HG03175 (cell line): ENCODE results near the gene BMERB1.
"Not testable (repeated sequence)": the region's sequence is repeated elsewhere in the genome, so short reads cannot be mapped to it uniquely, and the experiment has no call there.

Experiments
- ATAC-seq: cut with Tn5 transposase; IDR thresholded peaks from one replicate; pipeline ENCODE4 v1.9.1; 2021; ENCODE audit warnings: mild to moderate bottlenecking, moderate library complexity; ENCODE audit not compliant: unreplicated experiment

BMERB1 gene

DNA sequence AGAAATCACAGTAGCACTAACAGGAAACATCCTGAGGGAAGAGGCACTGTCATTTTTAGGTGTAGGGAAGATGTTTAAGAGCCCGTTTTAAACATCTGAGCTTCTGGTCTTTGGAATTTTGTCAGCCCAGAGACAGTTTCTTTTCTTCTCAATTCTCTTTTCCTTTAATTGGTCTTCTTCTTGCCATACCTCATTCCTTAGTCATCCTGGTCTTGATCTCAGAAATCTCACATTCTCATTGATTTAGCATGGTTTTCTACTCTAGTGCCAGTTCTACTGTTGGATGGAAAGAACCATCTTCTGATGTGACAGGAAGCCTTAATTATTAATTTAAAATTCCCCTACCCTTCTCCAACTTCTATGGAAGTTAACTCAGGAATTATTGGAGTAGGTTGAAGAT, 25.4 kb downstream of the BMERB1 start:
- no peak for ATAC-seq

DNA sequence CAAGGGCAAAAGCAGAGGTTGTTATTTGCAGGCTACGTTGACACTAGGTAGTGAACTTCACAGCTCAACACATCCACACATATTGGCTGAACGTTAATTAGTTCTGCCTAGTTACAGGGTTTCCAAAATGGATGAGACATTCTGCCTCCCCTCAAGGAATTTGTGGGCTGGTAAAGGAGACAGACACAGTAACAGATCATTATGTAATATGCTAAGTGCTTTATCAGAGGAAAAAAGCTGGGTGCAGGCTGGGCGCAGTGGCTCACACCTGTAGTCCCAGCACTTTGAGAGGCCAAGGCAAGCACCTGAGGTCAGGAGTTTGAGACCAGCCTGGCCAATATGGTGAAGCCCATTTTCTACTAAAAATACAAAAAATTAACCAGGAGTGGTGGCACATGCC, 26.2 kb downstream of the BMERB1 start:
- ATAC-seq: no peak

DNA sequence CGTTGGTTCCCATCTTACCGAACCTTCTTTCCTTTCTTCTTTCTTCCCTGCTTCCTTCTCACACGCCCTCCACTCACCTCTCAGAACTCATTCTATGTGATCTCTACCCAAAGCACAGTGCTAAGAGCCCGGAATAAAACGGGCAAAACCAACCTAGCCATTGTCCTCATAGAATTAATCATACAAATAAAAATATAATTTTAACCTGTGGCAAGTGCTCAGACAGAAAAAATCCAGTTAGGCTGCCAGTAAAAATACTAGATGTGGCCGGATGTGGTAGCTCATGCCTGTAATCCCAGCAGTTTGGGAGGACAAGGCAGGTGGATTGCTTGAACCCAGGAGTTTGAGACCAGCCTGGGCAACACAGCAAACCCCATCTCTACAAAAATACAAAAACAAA, 27.0 kb downstream of the BMERB1 start:
- ATAC-seq: no peak

DNA sequence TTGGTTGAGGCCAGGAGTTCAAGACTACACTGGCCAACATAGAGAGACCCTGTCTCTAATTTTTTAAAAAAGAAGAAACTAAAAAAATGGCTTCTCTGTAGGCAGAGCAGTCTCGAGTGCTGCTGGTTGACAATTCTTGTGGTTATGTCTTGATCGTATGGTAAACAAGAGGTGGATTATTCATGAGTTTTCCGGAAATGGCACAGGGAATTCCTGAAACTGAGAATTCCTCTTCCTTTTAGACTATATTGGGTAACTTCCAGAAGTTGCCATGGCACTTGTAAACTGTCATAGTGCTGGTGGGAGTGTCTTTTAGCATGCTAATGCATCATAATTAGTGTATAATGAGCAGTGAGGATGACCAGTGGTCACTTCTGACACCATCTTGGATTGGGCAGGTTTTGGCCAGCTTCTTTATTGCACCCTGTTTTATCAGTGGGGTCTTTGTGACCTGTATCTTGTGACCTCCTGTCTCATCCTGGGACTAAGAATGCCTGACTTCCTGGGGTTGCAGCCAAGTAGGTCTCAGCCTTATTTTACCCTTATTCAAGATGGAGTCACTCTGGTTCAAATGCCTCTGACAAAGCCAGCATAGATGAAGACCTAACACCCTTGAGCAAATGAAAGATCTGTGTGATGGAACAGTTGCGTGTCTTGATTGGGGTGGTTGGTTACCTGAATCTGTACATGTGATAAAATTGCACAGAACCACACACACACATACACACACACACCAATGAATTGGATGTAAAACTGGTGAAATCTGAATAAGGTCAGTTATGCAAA, 30.2 kb downstream of the BMERB1 start:
- ATAC-seq: no peak

DNA sequence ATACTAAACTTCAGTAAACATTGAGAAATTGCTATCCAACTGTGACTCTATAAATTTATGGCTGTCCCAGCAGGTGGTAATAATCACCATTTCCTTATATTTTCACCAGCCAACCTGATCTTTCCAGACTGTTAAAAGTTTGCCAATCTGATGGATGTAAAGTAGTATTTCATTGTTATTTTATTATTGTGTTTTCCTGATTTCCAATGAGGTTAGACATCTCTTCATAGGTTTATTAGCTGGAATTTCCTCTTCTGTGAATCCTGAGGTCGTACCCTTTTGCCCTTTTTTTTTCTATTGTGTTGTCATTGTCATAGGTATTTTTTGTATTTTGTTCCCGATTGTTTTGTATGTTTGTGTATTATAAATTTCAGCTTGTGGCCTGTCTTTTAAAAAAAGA, 31.7 kb downstream of the BMERB1 start:
- ATAC-seq: no peak

DNA sequence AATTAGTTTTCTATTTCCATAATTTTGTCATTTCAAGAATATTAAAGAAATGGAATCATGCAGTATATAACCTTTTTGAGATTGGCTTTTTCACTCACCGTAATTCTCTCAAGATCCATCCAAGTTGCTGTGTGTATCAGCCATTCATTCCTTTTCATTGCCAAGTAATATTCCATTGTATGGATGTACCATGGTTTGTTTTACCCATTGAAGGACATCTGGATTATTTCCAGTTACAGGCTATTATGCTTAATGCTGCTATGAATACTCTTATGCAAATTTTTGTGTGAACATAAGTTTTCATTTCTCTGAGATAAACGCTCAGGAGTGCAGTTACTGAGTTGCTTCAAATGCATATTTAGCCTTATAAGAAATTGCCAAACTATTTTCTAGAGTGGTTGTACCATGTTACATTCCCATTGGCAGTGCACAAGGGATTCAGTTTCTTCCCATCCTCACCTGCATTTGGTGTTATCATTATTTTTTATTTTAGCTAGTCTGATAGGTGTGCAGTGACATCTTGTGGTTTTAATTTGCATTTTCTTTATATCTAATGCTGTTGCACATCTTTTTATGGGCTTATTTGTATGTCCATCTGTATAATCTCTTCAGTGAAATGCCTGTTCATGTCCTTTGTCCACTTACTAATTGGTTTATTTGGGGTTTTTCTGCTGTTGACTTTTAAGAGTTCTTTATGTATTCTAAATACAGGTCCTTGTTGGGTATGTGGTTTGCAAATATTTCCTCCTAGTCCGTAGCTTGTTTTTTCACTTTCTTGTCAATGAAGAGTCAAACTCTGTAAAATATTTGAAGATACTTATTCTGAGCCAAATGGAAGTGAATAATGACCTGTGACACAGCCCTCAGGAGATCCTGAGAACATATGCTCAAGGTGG, 32.7 kb downstream of the BMERB1 start:
- no peak for ATAC-seq

DNA sequence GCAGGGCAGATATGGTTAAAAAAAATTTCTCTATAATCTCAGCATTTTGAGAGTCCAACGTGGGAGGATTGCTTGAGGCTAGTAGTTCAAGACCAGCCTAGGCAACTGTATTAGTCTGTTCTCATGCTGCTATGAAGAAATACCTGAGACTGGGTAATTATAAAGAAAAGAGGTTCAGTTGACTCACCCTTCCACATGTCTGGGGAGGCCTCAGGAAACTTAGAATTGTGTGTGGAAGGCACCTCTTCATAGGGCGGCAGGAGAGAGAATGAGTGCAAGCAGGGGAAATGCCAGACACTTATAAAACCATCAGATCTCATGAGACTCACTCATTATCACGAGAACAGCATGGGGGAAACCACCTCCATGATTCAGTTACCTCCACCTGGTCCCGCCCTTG, 42.6 kb downstream of the BMERB1 start:
- ATAC-seq: not testable (repeated sequence)

DNA sequence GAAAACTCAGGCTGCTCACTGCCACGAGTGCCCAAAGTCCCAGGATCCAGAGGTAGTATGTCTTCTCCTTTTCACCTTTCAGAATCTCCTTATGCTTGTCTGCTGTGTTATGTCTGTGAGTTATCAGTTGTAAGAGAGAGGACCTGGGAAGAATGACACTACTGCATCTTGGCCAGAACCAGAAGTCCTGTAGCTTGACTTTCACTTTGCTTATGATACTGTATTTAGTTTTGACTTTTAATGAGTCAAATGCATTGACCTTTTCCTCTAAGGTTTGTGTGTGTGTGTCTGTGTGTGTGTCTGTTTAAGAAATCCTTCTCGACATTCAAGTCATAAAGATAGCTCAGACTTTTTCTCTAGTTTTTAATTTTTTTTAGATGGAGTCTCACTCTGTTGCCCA, 43.4 kb downstream of the BMERB1 start:
- no peak for ATAC-seq

DNA sequence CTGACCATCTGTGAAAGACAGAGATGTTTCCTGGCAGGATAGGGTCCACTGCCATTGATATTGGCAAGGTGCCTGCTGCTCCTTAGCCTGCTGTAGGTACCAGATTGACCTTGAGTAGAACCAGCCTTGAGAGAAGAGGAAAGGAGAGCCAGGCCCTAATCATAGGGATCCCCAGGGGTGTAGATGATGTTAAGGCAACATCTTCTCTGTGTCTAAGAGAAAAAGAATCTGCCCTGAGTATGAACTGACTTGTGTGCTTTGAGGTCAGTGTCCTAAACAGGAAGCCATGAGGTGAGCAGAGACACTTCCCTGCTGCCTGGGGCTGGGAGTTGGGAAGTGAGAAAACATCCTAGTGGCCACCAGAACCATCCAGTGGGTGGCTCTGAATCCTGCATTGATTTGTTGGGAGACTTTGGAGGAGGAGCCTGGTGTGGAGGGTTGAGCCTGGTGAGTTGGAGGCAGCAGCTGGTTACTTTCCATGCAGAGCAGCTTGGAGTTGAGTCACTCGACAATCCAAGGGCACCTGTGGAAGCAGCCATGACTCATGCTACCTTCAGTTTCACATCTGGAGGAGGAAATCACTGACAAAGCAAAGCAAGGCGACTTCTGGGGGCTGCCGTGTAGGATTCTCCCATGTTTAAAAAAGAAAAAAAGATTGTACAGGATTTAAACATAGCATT, 47.8 kb downstream of the BMERB1 start:
- no peak for ATAC-seq

DNA sequence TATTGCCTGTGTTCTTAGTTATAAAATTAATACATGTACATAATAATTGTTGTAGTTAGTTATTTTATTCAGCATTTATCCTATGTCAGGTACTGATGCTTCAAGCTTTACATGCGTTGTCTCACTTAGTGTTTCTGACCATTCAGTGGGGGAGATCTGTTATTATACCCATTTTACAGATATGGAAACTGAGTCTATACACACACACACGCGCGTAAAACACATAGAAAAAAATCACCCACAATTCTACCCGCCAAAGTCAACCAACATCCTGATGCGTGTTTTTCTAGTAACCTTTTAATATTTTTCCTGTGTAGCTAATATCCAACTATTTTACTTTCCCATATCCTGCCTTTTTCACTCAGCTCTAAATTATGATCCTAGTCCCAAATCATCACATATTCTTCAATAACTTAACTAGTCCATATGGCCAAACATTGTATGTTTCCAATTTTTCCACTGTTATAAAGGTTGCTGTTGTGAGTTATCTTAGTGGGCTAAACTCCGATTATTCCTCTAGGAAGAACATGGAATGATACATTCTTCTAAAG, 48.4 kb downstream of the BMERB1 start:
- ATAC-seq: no peak

DNA sequence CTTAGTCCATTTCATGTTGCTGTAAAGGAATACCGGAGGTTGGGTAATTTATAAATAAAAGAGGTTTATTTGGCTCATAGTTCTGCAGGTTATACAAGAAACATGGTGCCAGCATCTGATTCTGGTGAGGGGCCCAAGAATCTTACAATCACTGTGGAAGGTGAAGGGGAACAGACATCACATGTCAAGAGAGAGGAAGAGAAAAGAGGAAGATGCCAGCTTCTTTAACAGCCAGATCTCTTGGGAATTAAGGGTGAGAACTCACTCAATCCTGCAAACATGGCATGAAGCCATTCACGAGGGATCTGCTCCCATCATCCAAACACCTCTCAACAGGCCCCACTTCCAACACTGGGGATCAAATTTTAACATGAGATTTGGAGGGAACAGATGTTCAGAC, 49.5 kb downstream of the BMERB1 start:
- no peak for ATAC-seq

DNA sequence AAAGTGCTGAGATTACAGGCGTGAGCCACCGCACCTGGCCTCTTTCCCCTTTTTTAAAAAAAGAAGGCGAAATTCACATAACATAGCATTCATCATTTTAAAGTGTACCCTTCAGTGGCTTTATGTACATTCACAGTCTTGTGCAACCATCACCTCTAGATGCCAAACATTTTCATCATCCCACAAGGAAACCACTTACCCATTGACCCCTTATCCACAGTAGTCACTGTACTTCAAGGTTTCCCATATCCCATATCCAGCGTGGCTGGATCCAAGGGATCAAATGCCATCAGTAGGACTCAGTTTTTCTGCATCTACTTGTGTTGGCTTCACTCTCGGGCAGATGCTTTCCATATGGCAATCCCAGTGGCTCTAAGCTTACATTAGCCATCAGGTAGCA, 50.3 kb downstream of the BMERB1 start:
- no peak for ATAC-seq

DNA sequence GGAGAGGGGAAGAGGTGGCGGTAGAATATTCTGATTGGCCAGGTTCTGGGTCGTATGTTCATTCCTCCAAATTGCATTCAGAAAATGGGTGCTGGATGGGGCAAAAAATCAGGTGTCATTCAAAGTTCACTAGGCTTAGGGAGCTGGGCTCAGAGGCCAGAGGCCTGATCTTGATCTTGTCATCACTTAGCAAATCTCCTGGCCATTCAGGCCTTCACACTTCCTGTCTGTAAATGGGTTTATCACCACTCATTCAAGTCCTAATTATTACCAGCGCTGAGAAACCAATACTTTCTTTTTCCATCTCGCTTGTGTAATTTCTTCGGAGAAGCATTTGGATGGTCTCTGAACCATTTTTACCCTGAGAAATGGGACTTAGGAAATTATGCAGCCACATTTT, 50.8 kb downstream of the BMERB1 start:
- no peak for ATAC-seq

DNA sequence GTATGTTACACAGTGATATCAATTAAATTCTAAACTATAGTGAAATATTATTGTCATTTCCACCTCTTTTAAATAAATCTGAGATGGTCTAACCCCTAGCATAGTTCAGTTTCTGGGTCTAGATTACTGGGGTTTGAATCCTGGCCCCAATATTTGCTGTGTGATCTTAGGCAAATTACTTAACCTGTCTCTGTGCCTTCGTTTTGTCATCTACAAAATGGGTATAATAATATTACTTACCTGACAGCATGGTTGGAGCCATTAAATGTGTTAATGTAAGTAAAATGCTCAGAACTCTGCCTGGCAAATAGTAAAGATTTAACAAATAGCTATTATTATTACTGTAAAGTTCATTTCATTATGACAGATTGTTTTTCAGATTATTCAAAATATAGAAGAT, 52.3 kb downstream of the BMERB1 start:
- ATAC-seq: no peak

DNA sequence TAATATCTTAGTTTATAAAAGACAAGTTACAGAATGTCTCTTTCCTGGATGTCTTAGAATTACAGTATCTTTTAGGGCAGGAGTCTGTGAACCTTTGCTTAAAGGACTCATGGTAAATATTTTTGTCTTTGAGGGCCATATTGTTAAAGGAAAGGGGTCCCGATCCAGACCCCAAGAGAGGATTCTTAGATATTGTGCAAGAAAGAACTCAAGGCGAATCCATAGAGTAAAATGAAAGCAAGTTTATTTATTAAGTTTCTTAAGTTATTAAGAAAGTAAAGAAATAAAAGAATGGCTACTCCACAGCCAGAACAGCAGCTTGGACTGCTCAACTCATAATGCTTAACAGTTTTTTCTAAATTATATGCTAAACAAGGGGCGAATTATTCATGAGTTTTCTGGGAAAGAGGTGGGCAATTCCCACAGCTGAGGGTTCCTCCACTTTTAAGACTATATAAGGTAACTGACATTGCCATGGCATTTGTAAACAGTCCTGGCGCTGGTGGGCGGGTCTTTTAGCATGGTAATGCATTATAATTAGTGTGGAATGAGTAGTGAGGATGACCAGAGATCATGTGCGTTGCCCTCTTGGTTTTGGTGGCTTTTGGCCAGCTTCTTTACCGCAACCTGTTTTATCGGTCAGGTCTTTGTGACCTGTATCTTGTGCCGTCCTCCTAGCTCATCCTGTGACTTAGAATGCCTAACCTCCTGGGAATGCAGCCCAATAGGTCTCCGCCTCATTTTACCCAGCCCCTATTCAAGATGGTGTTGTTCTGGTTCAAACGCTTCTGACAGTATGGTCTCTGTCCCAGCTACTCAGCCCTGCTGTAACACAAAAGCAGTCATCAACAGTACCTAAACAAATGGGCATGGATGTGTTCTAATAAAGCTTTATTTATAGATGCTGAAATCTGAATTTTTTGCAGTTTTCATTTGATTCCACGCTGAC, 53.2 kb downstream of the BMERB1 start:
- ATAC-seq: no peak

DNA sequence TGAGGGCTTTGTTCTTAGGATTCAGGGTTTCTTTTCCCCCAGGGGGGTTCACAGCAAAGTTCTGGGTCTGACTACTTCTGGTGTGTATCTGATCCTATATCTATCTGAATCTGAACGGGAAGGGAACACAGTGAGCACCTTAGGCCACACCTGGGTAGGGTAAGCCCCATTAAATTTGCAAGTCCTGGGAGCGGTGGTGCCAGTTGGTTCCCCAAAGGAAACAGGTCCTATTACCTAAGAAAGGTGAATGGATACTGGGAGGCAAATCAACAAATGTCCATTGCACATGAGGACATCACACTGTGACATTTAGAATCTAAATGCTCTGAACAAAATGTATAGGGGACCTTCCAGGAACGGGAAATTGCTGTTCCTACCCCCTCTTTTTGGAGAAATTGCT, 54.6 kb downstream of the BMERB1 start:
- no peak for ATAC-seq

DNA sequence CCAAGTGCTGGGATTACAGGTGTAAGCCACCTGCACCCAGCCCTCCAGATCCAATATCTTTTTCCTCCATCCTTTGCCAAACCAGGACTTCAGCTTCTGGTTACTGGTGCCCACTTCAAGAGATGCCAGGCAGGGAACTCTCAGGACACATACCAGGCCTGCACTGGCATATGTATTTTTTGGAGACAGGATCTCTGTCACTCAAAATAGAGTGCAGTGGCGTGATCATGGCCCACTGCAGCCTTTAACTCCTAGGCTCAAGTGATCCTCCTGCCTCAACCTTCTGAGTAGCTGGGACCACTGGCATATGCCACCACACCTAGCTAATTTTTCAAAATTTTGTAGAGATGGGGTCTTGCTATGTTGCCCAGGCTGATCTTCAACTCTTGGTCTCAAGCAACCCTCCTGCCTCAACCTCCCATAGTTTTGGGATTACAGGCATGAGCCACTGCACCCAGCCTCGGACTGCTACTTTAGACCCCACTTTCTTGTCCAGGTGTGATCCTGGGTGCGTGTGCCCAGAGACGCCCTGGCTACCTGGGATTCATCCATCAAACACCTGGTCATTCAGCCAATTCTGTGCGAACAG, 55.8 kb downstream of the BMERB1 start:
- ATAC-seq: no peak

DNA sequence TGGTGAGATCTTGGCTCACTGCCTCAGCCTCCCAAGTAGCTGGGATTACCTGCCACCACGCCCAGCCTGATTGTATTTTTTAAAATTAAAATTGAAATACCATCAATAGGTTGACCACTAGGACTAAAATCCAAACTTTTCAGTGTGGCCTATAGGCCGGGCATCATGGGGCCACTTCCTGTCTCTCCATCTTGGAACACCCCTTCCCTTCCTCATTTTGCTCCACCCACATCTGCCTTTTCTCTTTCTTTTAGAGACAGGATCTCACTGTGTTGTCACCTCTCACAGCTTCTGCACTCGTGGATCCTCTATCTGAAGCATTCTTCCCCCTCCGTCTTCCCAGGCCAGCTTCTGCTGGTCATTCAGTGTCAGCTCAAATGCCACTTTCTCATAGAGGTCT, 57.0 kb downstream of the BMERB1 start:
- ATAC-seq: no peak

DNA sequence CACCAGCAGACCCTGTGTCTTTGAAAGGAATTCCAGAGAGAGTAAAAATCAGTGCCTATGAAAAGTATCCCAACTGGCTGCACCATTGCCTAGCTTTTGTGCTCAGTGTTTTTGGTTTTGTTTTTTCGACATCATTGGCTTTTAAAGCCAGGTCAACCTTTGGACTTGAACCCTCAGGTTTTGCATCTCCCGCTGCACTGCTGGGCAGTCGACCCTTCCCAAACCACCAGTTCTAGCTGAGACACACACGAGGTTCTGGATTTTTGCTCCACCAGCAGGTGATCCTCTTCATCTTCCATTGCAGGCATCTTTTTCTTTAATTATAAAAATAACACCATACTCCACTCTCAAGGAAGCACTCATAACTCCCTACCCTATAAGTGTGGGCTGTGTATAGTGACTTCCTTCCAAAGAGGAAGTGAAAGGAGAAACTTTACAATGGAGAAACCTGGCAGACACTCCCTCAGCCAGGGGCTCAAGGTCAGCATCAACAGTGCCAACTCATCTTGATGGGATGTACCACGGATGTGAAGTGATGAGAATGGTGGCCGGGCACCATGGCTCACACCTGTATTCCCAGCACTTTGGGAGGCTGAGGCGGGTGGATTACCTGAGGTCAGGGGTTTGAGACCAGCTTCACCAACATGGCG, 57.8 kb downstream of the BMERB1 start:
- ATAC-seq: no peak
